Body of pancreas (tissue), 4 donors: ENCODE measurements around the gene ELL3.

Source experiments
- POLR2A ChIP-seq, 3 donors: fragments of 450-650 bp; IDR thresholded peaks; one replicate each; pipeline ENCODE4 v1.6.1; 2016; ENCODE audit warnings: antibody characterized with exemption in 3 of 3, mild to moderate bottlenecking in 2 of 3
- TF ChIP-seq, protein P1 (sequence below), 7 experiments: fragments of 450-650 bp in 4 of 7; fragments of 200-600 bp in 3 of 7; sonication (generic) in 3 of 7; IDR thresholded peaks; one replicate each; pipeline ENCODE4 v1.5.1; 2016 to 2019; ENCODE audit warnings: antibody characterized with exemption in 7 of 7

DNA sequence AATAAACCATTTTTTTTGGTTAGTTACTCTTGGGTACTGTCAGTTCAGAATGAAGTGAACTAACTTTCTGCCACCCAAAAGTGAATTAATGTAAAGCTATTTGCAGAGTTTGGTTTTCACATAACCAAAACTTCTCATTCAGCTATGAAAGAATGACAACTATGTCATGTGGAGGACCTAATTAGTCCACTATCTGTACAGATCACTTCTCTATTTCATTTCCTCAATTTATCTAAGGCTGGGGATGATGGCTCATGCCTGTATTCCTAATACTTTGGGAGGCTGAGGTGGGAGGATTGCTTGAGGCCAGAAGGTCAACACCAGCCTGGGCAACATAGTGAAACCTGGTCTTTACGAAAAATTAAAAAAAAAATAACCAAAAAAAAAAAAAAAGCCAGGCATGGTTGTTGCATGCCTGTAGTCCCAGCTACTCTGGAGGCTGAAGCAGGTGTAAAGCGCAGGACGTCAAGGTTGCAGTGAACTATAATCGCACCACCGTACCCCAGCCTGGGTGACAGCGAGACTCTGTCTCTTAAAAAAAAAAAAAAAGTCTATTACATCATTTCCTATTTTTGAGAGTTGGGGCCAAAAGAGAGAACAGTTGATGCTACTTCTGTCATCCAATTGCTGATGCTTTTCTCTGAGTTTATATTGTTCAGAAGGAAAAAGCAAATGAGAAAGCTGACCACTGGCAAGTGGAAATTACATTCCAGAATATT, 32.4 kb upstream of the ELL3 start:
- TF ChIP-seq, protein P1, sequence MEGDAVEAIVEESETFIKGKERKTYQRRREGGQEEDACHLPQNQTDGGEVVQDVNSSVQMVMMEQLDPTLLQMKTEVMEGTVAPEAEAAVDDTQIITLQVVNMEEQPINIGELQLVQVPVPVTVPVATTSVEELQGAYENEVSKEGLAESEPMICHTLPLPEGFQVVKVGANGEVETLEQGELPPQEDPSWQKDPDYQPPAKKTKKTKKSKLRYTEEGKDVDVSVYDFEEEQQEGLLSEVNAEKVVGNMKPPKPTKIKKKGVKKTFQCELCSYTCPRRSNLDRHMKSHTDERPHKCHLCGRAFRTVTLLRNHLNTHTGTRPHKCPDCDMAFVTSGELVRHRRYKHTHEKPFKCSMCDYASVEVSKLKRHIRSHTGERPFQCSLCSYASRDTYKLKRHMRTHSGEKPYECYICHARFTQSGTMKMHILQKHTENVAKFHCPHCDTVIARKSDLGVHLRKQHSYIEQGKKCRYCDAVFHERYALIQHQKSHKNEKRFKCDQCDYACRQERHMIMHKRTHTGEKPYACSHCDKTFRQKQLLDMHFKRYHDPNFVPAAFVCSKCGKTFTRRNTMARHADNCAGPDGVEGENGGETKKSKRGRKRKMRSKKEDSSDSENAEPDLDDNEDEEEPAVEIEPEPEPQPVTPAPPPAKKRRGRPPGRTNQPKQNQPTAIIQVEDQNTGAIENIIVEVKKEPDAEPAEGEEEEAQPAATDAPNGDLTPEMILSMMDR (IDR thresholded peaks at IDR 0.05): no peak
- no peak for TF ChIP-seq POLR2A (IDR thresholded peaks at IDR 0.05)
